HG02610 (cell line): ENCODE measurements around the gene KCNN3.
A peak's percentile ranks its signal among the peaks of the same experiment; 100 is the strongest.
"Not testable (repeated sequence)": the region's sequence is repeated elsewhere in the genome, so short reads cannot be mapped to it uniquely, and the experiment has no call there.

Source experiments
- ATAC-seq: cut with Tn5 transposase; IDR thresholded peaks from one replicate; pipeline ENCODE4 v1.9.1; 2021; ENCODE audit warnings: mild to moderate bottlenecking, moderate library complexity; ENCODE audit not compliant: unreplicated experiment

Gene KCNN3

GRCh38 chr1:154870115-154870571, at the start of gene KCNN3:
Gene KCNN3, minus strand, starts transcription at chr1:154870281. Its CDS starts 317 bp downstream, at chr1:154869964.
- peak; percentile 88 for ATAC-seq

GRCh38 chr1:154913273-154913672, 43.2 kb upstream of the KCNN3 start:
- no peak for ATAC-seq

- no peak for ATAC-seq
Measured at GRCh38 chr1:154912755-154913154, 42.7 kb upstream of the KCNN3 start.

GRCh38 chr1:154911691-154912550, 41.8 kb upstream of the KCNN3 start:
- no peak for ATAC-seq

GRCh38 chr1:154910851-154911250, 40.8 kb upstream of the KCNN3 start:
- ATAC-seq: no peak

GRCh38 chr1:154908937-154909336, 38.9 kb upstream of the KCNN3 start:
- ATAC-seq: no peak

- ATAC-seq: not testable (repeated sequence)
Measured at GRCh38 chr1:154908129-154908528, 38.0 kb upstream of the KCNN3 start.

GRCh38 chr1:154906621-154907081, 36.6 kb upstream of the KCNN3 start:
- no peak for ATAC-seq

- no peak for ATAC-seq
Measured at GRCh38 chr1:154902938-154903566, 33.0 kb upstream of the KCNN3 start.

GRCh38 chr1:154901591-154901990, 31.5 kb upstream of the KCNN3 start:
- ATAC-seq: no peak

GRCh38 chr1:154899041-154899440, 29.0 kb upstream of the KCNN3 start:
- ATAC-seq: no peak

- no peak for ATAC-seq
Measured at GRCh38 chr1:154896771-154897286, 26.7 kb upstream of the KCNN3 start.

GRCh38 chr1:154895798-154896197, 25.7 kb upstream of the KCNN3 start:
- no peak for ATAC-seq

- no peak for ATAC-seq
Measured at GRCh38 chr1:154891452-154891851, 21.4 kb upstream of the KCNN3 start.

GRCh38 chr1:154888757-154889156, 18.7 kb upstream of the KCNN3 start:
- no peak for ATAC-seq

GRCh38 chr1:154886281-154887015, 16.4 kb upstream of the KCNN3 start:
- ATAC-seq: no peak

- no peak for ATAC-seq
Measured at GRCh38 chr1:154884869-154885701, 15.0 kb upstream of the KCNN3 start.

GRCh38 chr1:154883919-154884868, 14.1 kb upstream of the KCNN3 start:
- no peak for ATAC-seq
